ENCODE data around the gene KRT28. TPM values are rescaled to one million over a fixed set of nuclear protein-coding genes. Genes with fewer than 3 reads are reported as not detected.

KRT28 gene
- total and polyA plus RNA-seq, 2 of the 13 experiments (the other 11 are each of a cell fraction or from before 2014, with no cell fraction given) = not detected

DNA sequence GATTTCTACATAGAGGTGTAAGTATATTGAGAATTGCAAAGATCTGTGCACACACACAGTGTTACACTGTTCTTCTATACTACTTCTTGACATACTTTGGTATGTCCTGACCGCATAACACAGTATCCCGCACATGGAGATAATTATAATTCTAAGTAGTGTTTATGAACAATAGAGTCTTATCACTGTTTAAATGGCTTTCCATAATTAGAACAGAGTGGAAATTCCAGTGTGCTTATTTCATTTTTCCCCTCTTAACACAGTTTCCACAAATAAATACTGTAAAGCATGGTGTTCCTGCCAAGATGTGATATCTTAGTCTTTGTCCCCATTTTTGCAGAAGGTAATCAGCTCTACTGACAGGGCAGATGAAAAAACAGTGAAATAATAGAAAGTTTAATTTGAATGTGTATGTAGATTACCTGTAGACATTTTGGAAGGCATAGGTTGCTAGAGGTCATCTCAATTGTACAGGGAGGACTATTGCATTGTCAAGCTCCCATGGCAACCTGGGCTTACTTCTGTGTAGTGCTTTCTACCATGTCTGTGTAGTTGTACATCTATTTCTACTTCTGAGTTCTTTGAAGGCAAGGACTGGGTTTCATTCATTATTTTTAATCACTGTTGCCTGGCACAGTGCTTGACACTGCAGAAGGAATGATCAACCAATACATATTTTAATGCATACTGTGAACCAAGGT is 10.1 kb upstream of the KRT28 start:
- Histone ChIP-seq H4K20me1 (ENCODE audit: insufficient read depth, low read length) (no peaks in the 10 kb centered on the region), H2AFZ (ENCODE audit: low read length) (no peak overlapping the region), H3K79me2 (ENCODE audit: insufficient read depth, low read length) (no peaks in the 10 kb centered on the region), H3K27ac (ENCODE audit: extremely low read length, insufficient read depth, low read length) (no peak overlapping the region), H3K27me3 (ENCODE audit: control insufficient read depth in 1 of 2, insufficient read depth in 2 of 2, low read length in 2 of 2) (peaks cover 0 to 11% of the 10 kb centered on the region in 2 experiments; a peak in 3 of 5 replicates), H3K9me3 (ENCODE audit: low read length) (no peaks in the 10 kb centered on the region), H3K4me3 (replicated peaks in 1 of 3; ENCODE audit: insufficient read depth in 1 of 3, low read depth in 2 of 3, low read length in 3 of 3) (no peak overlapping the region), H3K4me1 (ENCODE audit: insufficient read depth, low read length) (no peaks in the 10 kb centered on the region), H3K9ac (ENCODE audit: insufficient read depth, low read depth, low read length) (no peak overlapping the region), H3K36me3 (replicated peaks in 1 of 2; ENCODE audit: control insufficient read depth in 1 of 2, insufficient read depth in 2 of 2, low read length in 2 of 2) (no peaks in the 10 kb centered on the region), H3K4me2 (ENCODE audit: low read depth, low read length) (no peak overlapping the region)
- CTCF ChIA-PET (ENCODE audit: low intra/inter-chr PET ratio, low total read pairs) = no interaction called here
- ATAC-seq (no peak), DNase-seq (ENCODE audit: low spot score) (no peak), FAIRE-seq (no peak)
- intact Hi-C loops (cut with micrococcal nuclease; ENCODE audit: unreplicated experiment) (no loop called here), in situ Hi-C loops (cut with HindIII; ENCODE audit: extremely low pct_ligation_motif_present, low pct_unique_long_range_greater_than_20kb) (no loop called here)
- BruUV-seq (replicated peaks) = no TSS peak
- POLR2A ChIA-PET = no interaction called here
- 79% methylated on average over 2 of the region's 2 CpGs for WGBS (ENCODE audit: low lambda C conversion rate)
- TF ChIP-seq FLYWCH1 (CRISPR knock-in tag; IDR thresholded peaks at IDR 0.05) (no peak), SNRNP70 (IDR thresholded peaks at IDR 0.05; ENCODE audit: low read depth, low read length) (no peak), ZNF543 (CRISPR knock-in tag; IDR thresholded peaks at IDR 0.05) (no peak), SETDB1 (CRISPR knock-in tag; IDR thresholded peaks at IDR 0.05; ENCODE audit: borderline replicate concordance) (no peak), ZNF839 (CRISPR knock-in tag; IDR thresholded peaks at IDR 0.05; ENCODE audit: borderline replicate concordance) (no peak), MIER2 (CRISPR knock-in tag; IDR thresholded peaks at IDR 0.05) (no peak)

DNA sequence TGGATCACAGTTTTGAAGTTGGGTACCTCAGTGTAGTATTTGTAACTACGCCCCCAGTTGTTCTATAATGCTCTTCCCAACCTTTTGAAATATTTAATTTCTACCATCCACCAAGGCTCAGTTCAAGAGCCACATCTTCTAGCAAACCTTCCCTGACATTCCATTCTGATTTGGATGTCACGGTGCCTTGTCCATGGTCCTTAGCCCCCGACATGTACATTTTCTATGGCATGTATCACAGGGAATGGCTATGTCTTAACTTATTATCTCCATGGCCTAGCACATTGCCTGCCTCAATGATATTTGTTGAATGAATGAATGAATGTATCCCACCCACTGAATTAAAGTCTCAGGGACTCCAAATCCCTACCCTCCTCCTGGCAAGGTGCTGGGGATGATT is 6.4 kb upstream of the KRT28 start:
- in situ Hi-C loops (cut with HindIII; ENCODE audit: extremely low pct_ligation_motif_present, low pct_unique_long_range_greater_than_20kb) = no loop called here
- peaks cover 6% of the 10 kb centered on the region for H3K4me1 ChIP-seq (ENCODE audit: insufficient read depth, low read length)
- H3K9me3 ChIP-seq (ENCODE audit: low read length) = no peaks in the 10 kb centered on the region
- H3K36me3 ChIP-seq (replicated peaks in 1 of 2; ENCODE audit: control insufficient read depth in 1 of 2, insufficient read depth in 2 of 2, low read length in 2 of 2) = no peaks in the 10 kb centered on the region
- peaks cover 0 to 11% of the 10 kb centered on the region in 2 experiments; a peak in 3 of 5 replicates for H3K27me3 ChIP-seq (ENCODE audit: control insufficient read depth in 1 of 2, insufficient read depth in 2 of 2, low read length in 2 of 2)
- ChIA-PET POLR2A (no interaction called here), CTCF (ENCODE audit: low intra/inter-chr PET ratio, low total read pairs) (no interaction called here)
- no peak overlapping the region for H3K4me2 ChIP-seq (ENCODE audit: low read depth, low read length)
- no peak overlapping the region for H2AFZ ChIP-seq (ENCODE audit: low read length)
- no peak overlapping the region for H3K4me3 ChIP-seq (replicated peaks in 1 of 3; ENCODE audit: insufficient read depth in 1 of 3, low read depth in 2 of 3, low read length in 3 of 3)
- no peaks in the 10 kb centered on the region for H4K20me1 ChIP-seq (ENCODE audit: insufficient read depth, low read length)
- no peak for FAIRE-seq
- H3K79me2 ChIP-seq (ENCODE audit: insufficient read depth, low read length) = no peaks in the 10 kb centered on the region
- BruUV-seq (replicated peaks) = no TSS peak
- intact Hi-C loops (cut with micrococcal nuclease; ENCODE audit: unreplicated experiment) = no loop called here
- H3K27ac ChIP-seq (ENCODE audit: extremely low read length, insufficient read depth, low read length) = no peak overlapping the region
- 46% methylated on average over 3 of the region's 3 CpGs for WGBS (ENCODE audit: low lambda C conversion rate)
- ATAC-seq = no peak
- TF ChIP-seq FOSL1 (CRISPR knock-in tag; IDR thresholded peaks at IDR 0.05; ENCODE audit: borderline replicate concordance) (no peak), ISX (CRISPR knock-in tag; conservative IDR thresholded peaks at IDR 0.05) (no peak), MIER2 (CRISPR knock-in tag; IDR thresholded peaks at IDR 0.05) (0 out of 2 replicates have a peak, but pooled peaks have one; percentile 35), PAF1 (CRISPR knock-in tag; IDR thresholded peaks at IDR 0.05) (no peak)
- TF ChIP-seq, protein P1, sequence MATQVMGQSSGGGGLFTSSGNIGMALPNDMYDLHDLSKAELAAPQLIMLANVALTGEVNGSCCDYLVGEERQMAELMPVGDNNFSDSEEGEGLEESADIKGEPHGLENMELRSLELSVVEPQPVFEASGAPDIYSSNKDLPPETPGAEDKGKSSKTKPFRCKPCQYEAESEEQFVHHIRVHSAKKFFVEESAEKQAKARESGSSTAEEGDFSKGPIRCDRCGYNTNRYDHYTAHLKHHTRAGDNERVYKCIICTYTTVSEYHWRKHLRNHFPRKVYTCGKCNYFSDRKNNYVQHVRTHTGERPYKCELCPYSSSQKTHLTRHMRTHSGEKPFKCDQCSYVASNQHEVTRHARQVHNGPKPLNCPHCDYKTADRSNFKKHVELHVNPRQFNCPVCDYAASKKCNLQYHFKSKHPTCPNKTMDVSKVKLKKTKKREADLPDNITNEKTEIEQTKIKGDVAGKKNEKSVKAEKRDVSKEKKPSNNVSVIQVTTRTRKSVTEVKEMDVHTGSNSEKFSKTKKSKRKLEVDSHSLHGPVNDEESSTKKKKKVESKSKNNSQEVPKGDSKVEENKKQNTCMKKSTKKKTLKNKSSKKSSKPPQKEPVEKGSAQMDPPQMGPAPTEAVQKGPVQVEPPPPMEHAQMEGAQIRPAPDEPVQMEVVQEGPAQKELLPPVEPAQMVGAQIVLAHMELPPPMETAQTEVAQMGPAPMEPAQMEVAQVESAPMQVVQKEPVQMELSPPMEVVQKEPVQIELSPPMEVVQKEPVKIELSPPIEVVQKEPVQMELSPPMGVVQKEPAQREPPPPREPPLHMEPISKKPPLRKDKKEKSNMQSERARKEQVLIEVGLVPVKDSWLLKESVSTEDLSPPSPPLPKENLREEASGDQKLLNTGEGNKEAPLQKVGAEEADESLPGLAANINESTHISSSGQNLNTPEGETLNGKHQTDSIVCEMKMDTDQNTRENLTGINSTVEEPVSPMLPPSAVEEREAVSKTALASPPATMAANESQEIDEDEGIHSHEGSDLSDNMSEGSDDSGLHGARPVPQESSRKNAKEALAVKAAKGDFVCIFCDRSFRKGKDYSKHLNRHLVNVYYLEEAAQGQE (IDR thresholded peaks at IDR 0.05; ENCODE audit: borderline replicate concordance in 1 of 2, low read depth in 1 of 2, low read length in 2 of 2) = peak in 1 of 2 experiments; percentile 83; a peak in 3 of 4 replicates
- no peak overlapping the region for H3K9ac ChIP-seq (ENCODE audit: insufficient read depth, low read depth, low read length)
- DNase-seq (ENCODE audit: low spot score) = no peak
